Activated effector memory CD4-positive, alpha-beta T cell treated with anti-CD3 and anti-CD28 coated beads, Interleukin-2, amount 50 U/mL, for 16 hours (primary cell): ENCODE data around the gene TRRAP.

Experiments used
- DNase-seq: peaks from one replicate; pipeline ENCODE4 v3.0.0-alpha.2; 2020

The TRRAP gene

GRCh38 chr7:98903246-98903645 is 24.9 kb downstream of the TRRAP start:
- no peak for DNase-seq

- no peak for DNase-seq
These were observed 29.2 kb downstream of the TRRAP start for GRCh38 chr7:98907570-98907969.

- DNase-seq = no peak
These were observed 30.3 kb downstream of the TRRAP start for GRCh38 chr7:98908585-98908984.

GRCh38 chr7:98909487-98909886 is 31.2 kb downstream of the TRRAP start:
- DNase-seq = no peak

GRCh38 chr7:98910427-98910826 is 32.1 kb downstream of the TRRAP start:
- DNase-seq = no peak

- no peak for DNase-seq
These were observed 33.6 kb downstream of the TRRAP start for GRCh38 chr7:98911916-98912315.

- DNase-seq = no peak
These were observed 34.7 kb downstream of the TRRAP start for GRCh38 chr7:98913026-98913425.

- DNase-seq = no peak
These were observed 35.3 kb downstream of the TRRAP start for GRCh38 chr7:98913612-98914011.

GRCh38 chr7:98917331-98917730 is 39.0 kb downstream of the TRRAP start:
- DNase-seq = no peak

- no peak for DNase-seq
These were observed 43.5 kb downstream of the TRRAP start for GRCh38 chr7:98921608-98922372.

GRCh38 chr7:98922392-98923187 is 44.3 kb downstream of the TRRAP start:
- DNase-seq = no peak

- DNase-seq = no peak
These were observed 45.2 kb downstream of the TRRAP start for GRCh38 chr7:98923512-98923911.

- DNase-seq = no peak
These were observed 48.8 kb downstream of the TRRAP start for GRCh38 chr7:98927125-98927524.

- peak; percentile 69 for DNase-seq
These were observed 52.1 kb downstream of the TRRAP start for GRCh38 chr7:98930464-98930863.

GRCh38 chr7:98930921-98931320 is 52.6 kb downstream of the TRRAP start:
- DNase-seq = peak; percentile 71

GRCh38 chr7:98933321-98933720 is 55.0 kb downstream of the TRRAP start:
- DNase-seq = no peak

GRCh38 chr7:98934267-98934666 is 55.9 kb downstream of the TRRAP start:
- no peak for DNase-seq

- DNase-seq = no peak
These were observed 57.5 kb downstream of the TRRAP start for GRCh38 chr7:98935811-98936210.

- DNase-seq = no peak
These were observed 65.0 kb downstream of the TRRAP start for GRCh38 chr7:98943336-98943735.

- peak; percentile 19 for DNase-seq
These were observed 66.1 kb downstream of the TRRAP start for GRCh38 chr7:98944386-98944785.

- DNase-seq = peak; percentile 16
These were observed 67.5 kb downstream of the TRRAP start for GRCh38 chr7:98945852-98946251.

GRCh38 chr7:98946389-98946788 is 68.1 kb downstream of the TRRAP start:
- peak; percentile 14 for DNase-seq

- no peak for DNase-seq
These were observed 71.2 kb downstream of the TRRAP start for GRCh38 chr7:98949336-98950044.

GRCh38 chr7:98955992-98956391 is 77.7 kb downstream of the TRRAP start:
- DNase-seq = no peak
